OCI-LY1 (cell line): ENCODE data around the gene ELP2.

Experiments
- EZH2 ChIP-seq: fragments of 200-600 bp; sonication (generic), shearing (Covaris generic); IDR thresholded peaks from 2 replicates; pipeline ENCODE4 v1.8.0; 2017; ENCODE audit warnings: borderline replicate concordance, mixed run types, mild to moderate bottlenecking, antibody characterized with exemption, low read length, moderate library complexity, mixed read lengths
- TF ChIP-seq, protein P1 (sequence below): fragments of 200-600 bp; sonication (generic), shearing (Covaris generic); IDR thresholded peaks from 2 replicates; pipeline ENCODE4 v1.5.1; 2017; ENCODE audit warnings: mild to moderate bottlenecking, antibody characterized with exemption, low read length, moderate library complexity, mixed read lengths

DNA sequence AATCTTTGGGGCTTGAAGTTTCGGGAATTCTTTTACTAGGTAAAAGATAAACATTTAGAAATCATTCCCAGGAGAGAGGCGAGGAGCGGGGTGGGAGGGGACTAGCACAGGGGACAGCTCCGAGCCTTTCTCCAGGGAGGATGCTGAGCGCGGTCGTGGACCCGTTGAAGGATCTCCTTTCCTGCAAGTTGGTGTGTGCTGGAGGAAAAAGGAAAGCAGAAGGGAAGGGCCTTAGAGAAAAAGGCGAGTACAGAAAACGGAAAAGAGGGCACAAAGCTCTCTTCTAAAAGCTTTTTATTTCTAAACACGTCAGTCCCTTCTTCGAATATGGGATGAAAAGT is 1.2 kb upstream of the ELP2 start:
- TF ChIP-seq, protein P1, sequence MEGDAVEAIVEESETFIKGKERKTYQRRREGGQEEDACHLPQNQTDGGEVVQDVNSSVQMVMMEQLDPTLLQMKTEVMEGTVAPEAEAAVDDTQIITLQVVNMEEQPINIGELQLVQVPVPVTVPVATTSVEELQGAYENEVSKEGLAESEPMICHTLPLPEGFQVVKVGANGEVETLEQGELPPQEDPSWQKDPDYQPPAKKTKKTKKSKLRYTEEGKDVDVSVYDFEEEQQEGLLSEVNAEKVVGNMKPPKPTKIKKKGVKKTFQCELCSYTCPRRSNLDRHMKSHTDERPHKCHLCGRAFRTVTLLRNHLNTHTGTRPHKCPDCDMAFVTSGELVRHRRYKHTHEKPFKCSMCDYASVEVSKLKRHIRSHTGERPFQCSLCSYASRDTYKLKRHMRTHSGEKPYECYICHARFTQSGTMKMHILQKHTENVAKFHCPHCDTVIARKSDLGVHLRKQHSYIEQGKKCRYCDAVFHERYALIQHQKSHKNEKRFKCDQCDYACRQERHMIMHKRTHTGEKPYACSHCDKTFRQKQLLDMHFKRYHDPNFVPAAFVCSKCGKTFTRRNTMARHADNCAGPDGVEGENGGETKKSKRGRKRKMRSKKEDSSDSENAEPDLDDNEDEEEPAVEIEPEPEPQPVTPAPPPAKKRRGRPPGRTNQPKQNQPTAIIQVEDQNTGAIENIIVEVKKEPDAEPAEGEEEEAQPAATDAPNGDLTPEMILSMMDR: no peak
- no peak for TF ChIP-seq EZH2
